ENCODE data around the gene VWF. TPM values are rescaled to one million over a fixed set of nuclear protein-coding genes. Genes with fewer than 3 reads are reported as not detected.
"Not testable (repeated sequence)": the region's sequence is repeated elsewhere in the genome, so short reads cannot be mapped to it uniquely, and the experiment has no call there.

Gene VWF
- total RNA-seq, 4 donors from 2014 or later: 94.3 to 261 (median 162) TPM

- no peaks in the 10 kb centered on the region for H3K9me3 ChIP-seq
- no peak overlapping the region for H3K27ac ChIP-seq
- H3K36me3 ChIP-seq: no peaks in the 10 kb centered on the region
- WGBS, 2 donors (ENCODE audit: low coverage in 1 of 2): 89 to 92% methylated on average over 2 of the region's 2 CpGs
- TF ChIP-seq POLR2A (IDR thresholded peaks at IDR 0.05) (no peak), POLR2AphosphoS5 (IDR thresholded peaks at IDR 0.05) (no peak)
- no peaks in the 10 kb centered on the region for H3K4me1 ChIP-seq
- H3K27me3 ChIP-seq: no peaks in the 10 kb centered on the region
- H3K4me3 ChIP-seq: no peak overlapping the region
- no peak for ATAC-seq
Measured at GRCh38 chr12:6104842-6105241, 19.6 kb downstream of the VWF start.

GRCh38 chr12:6104027-6104426 is 20.4 kb downstream of the VWF start:
- no peak for ATAC-seq
- Histone ChIP-seq H3K4me3 (no peak overlapping the region), H3K27me3 (no peaks in the 10 kb centered on the region), H3K4me1 (no peaks in the 10 kb centered on the region), H3K27ac (no peak overlapping the region), H3K36me3 (no peaks in the 10 kb centered on the region), H3K9me3 (no peaks in the 10 kb centered on the region)
- 76 to 79% methylated on average over 3 of the region's 3 CpGs for WGBS, 2 donors (ENCODE audit: low coverage in 1 of 2)
- no peak for TF ChIP-seq POLR2AphosphoS5 (IDR thresholded peaks at IDR 0.05)
- no peak for TF ChIP-seq CTCF (IDR thresholded peaks at IDR 0.05)
- no peak for TF ChIP-seq POLR2A (IDR thresholded peaks at IDR 0.05)
- TF ChIP-seq EP300 (IDR thresholded peaks at IDR 0.05): no peak

GRCh38 chr12:6102021-6102420 is 22.4 kb downstream of the VWF start:
- H3K36me3 ChIP-seq, ATAC-seq, H3K4me1 ChIP-seq, H3K27me3 ChIP-seq, H3K4me3 ChIP-seq, H3K9me3 ChIP-seq, H3K27ac ChIP-seq: not testable (repeated sequence)
- 96 to 100% methylated on average over 2 to 5 of the region's 5 CpGs for WGBS, 2 donors (ENCODE audit: low coverage in 1 of 2)

- H3K9me3 ChIP-seq: no peaks in the 10 kb centered on the region
- TF ChIP-seq POLR2AphosphoS5 (IDR thresholded peaks at IDR 0.05): no peak
- TF ChIP-seq EP300 (IDR thresholded peaks at IDR 0.05): no peak
- TF ChIP-seq POLR2A (IDR thresholded peaks at IDR 0.05): no peak
- no peak for TF ChIP-seq CTCF (IDR thresholded peaks at IDR 0.05)
- no peak overlapping the region for H3K27ac ChIP-seq
- peaks cover 0 to 8% (median 0%) of the 10 kb centered on the region in 3 donors for H3K4me1 ChIP-seq
- 75 to 87% methylated on average over 2 of the region's 2 CpGs for WGBS, 2 donors (ENCODE audit: low coverage in 1 of 2)
- H3K4me3 ChIP-seq: no peak overlapping the region
- H3K36me3 ChIP-seq: no peaks in the 10 kb centered on the region
- H3K27me3 ChIP-seq: no peaks in the 10 kb centered on the region
- ATAC-seq: no peak
Measured at GRCh38 chr12:6099316-6099715, 25.2 kb downstream of the VWF start.

GRCh38 chr12:6097411-6097810 is 27.1 kb downstream of the VWF start:
- Histone ChIP-seq H3K4me3 (no peak overlapping the region), H3K9me3 (no peaks in the 10 kb centered on the region), H3K27me3 (no peaks in the 10 kb centered on the region), H3K36me3 (no peaks in the 10 kb centered on the region), H3K27ac (no peak overlapping the region), H3K4me1 (peaks cover 0 to 23% (median 10%) of the 10 kb centered on the region in 3 donors)
- WGBS, 2 donors (ENCODE audit: low coverage in 1 of 2): 48 to 51% methylated on average over 3 of the region's 3 CpGs
- TF ChIP-seq POLR2AphosphoS5 (IDR thresholded peaks at IDR 0.05): no peak
- no peak for TF ChIP-seq CTCF (IDR thresholded peaks at IDR 0.05)
- no peak for TF ChIP-seq POLR2A (IDR thresholded peaks at IDR 0.05)
- no peak for TF ChIP-seq EP300 (IDR thresholded peaks at IDR 0.05)
- ATAC-seq: no peak

- Histone ChIP-seq H3K36me3 (no peaks in the 10 kb centered on the region), H3K9me3 (no peaks in the 10 kb centered on the region), H3K27me3 (no peaks in the 10 kb centered on the region), H3K27ac (no peak overlapping the region), H3K4me1 (peaks cover 0 to 30% (median 10%) of the 10 kb centered on the region in 3 donors), H3K4me3 (no peak overlapping the region)
- no peak for ATAC-seq
- 100% methylated on average over 1 of the region's 3 CpGs for WGBS, 2 donors (ENCODE audit: low coverage in 1 of 2)
- no peak for TF ChIP-seq EP300 (IDR thresholded peaks at IDR 0.05)
- no peak for TF ChIP-seq CTCF (IDR thresholded peaks at IDR 0.05)
- TF ChIP-seq POLR2A (IDR thresholded peaks at IDR 0.05): no peak
- no peak for TF ChIP-seq POLR2AphosphoS5 (IDR thresholded peaks at IDR 0.05)
Measured at GRCh38 chr12:6096527-6096926, 27.9 kb downstream of the VWF start.

Data from gastroesophageal sphincter (tissue), 4 donors.